B cell (primary cell): Measurements from ENCODE around the gene KLHL33.

Experiments used
- EZH2 ChIP-seq: IDR thresholded peaks from 2 replicates; pipeline ENCODE4 v1.6.1; 2012; ENCODE audit warnings: borderline replicate concordance, low read depth, mild to moderate bottlenecking, moderate library complexity, low read length; ENCODE audit not compliant: insufficient read depth, poor library complexity, severe bottlenecking
- TF ChIP-seq, protein P1 (sequence below): fragments of 200-600 bp; IDR thresholded peaks from one replicate; pipeline ENCODE4 v1.8.0; 2022; ENCODE audit warnings: antibody characterized with exemption, mild to moderate bottlenecking

DNA sequence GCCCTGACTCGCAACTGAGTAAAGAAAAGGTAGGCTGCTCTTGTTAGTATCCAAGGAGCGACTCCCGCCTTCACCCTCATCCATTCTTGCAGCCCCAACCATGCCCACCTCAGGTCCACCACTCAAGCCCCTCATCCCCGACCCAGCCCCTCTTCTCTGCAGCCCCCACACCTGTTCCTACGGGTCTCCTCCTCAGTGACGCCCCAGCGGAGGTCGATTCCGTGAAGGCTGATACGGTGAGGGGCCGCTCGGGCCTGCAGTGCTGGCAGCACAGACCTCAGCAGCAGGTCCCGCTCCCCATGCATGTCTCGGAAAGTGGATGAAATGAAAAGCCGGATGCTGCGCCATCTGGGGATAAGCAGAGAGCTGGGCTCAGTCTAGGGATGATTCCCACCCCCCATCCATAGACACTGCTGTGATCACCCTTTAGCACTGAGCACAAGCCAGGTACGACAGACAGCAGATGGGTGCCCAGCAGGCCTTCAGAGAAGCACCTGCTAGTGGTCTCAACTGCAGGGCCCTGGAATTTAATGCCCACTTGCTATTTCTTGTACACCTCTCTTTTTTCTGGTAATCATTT, 49.6 kb downstream of the KLHL33 start:
- TF ChIP-seq, protein P1, sequence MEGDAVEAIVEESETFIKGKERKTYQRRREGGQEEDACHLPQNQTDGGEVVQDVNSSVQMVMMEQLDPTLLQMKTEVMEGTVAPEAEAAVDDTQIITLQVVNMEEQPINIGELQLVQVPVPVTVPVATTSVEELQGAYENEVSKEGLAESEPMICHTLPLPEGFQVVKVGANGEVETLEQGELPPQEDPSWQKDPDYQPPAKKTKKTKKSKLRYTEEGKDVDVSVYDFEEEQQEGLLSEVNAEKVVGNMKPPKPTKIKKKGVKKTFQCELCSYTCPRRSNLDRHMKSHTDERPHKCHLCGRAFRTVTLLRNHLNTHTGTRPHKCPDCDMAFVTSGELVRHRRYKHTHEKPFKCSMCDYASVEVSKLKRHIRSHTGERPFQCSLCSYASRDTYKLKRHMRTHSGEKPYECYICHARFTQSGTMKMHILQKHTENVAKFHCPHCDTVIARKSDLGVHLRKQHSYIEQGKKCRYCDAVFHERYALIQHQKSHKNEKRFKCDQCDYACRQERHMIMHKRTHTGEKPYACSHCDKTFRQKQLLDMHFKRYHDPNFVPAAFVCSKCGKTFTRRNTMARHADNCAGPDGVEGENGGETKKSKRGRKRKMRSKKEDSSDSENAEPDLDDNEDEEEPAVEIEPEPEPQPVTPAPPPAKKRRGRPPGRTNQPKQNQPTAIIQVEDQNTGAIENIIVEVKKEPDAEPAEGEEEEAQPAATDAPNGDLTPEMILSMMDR = no peak
- TF ChIP-seq EZH2 = no peak
